SK-N-SH treated with all-trans-retinoic acid at 6 μM for 48 hours (cell line): ENCODE measurements around the gene MEIKIN.

Experiments used
- ATAC-seq: fragments of 200-7000 bp; cut with Tn5 transposase; 3 replicates; pipeline ENCODE4 v1.9.1; 2020; ENCODE audit warnings: mild to moderate bottlenecking, moderate library complexity
- ARNTL ChIP-seq: fragments of 450-650 bp; formaldehyde crosslinking; IDR thresholded peaks from 2 replicates; pipeline ENCODE4 v1.5.0; 2020; ENCODE audit warnings: low read depth, mild to moderate bottlenecking, moderate library complexity, borderline replicate concordance
- BACH2 ChIP-seq: fragments of 250-450 bp; sonication (Bioruptor Pico); IDR thresholded peaks from 2 replicates; pipeline ENCODE4 v1.9.0; 2021; ENCODE audit warnings: mild to moderate bottlenecking, borderline replicate concordance
- CREB5 ChIP-seq: fragments of 250-450 bp; sonication (Bioruptor Pico); IDR thresholded peaks from 2 replicates; pipeline ENCODE4 v1.5.1; 2020; ENCODE audit warnings: low read depth, mild to moderate bottlenecking, moderate library complexity
- CSDC2 ChIP-seq: fragments of 250-450 bp; sonication (Bioruptor Pico); IDR thresholded peaks from 2 replicates; pipeline ENCODE4 v1.5.0; 2020; ENCODE audit warnings: mild to moderate bottlenecking, moderate library complexity
- CSRNP3 ChIP-seq: fragments of 250-450 bp; sonication (Bioruptor Pico); IDR thresholded peaks from 2 replicates; pipeline ENCODE4 v1.5.1; 2021; ENCODE audit warnings: mild to moderate bottlenecking, moderate library complexity
- ESRRG ChIP-seq: fragments of 250-450 bp; sonication (Bioruptor Pico); IDR thresholded peaks from 2 replicates; pipeline ENCODE4 v1.6.1; 2021; ENCODE audit warnings: mild to moderate bottlenecking
- GLIS3 ChIP-seq: fragments of 250-450 bp; sonication (Bioruptor Pico); IDR thresholded peaks from 2 replicates; pipeline ENCODE4 v1.5.0; 2020; ENCODE audit warnings: mild to moderate bottlenecking, moderate library complexity
- ISL1 ChIP-seq: fragments of 250-450 bp; sonication (Bioruptor Pico); IDR thresholded peaks from 2 replicates; pipeline ENCODE4 v2.1.2; 2022; ENCODE audit warnings: mild to moderate bottlenecking, moderate library complexity
- PATZ1 ChIP-seq: fragments of 250-450 bp; sonication (Bioruptor Pico); IDR thresholded peaks from 2 replicates; pipeline ENCODE4 v1.8.0; 2020; ENCODE audit warnings: mild to moderate bottlenecking, moderate library complexity, borderline replicate concordance
- POU6F1 ChIP-seq: fragments of 250-450 bp; sonication (Bioruptor Pico); IDR thresholded peaks from 2 replicates; pipeline ENCODE4 v1.8.0; 2021; ENCODE audit warnings: low read depth, mild to moderate bottlenecking, moderate library complexity, borderline replicate concordance
- RARB ChIP-seq: fragments of 250-450 bp; sonication (Bioruptor Pico); IDR thresholded peaks from 2 replicates; pipeline ENCODE4 v1.8.0; 2021; ENCODE audit warnings: mild to moderate bottlenecking, moderate library complexity
- SNAI2 ChIP-seq: fragments of 250-450 bp; sonication (Bioruptor Pico); IDR thresholded peaks from 2 replicates; pipeline ENCODE4 v1.5.0; 2020; ENCODE audit warnings: mild to moderate bottlenecking, moderate library complexity
- TOX ChIP-seq: fragments of 250-450 bp; sonication (Bioruptor Pico); IDR thresholded peaks from 2 replicates; pipeline ENCODE4 v1.8.0; 2021; ENCODE audit warnings: mild to moderate bottlenecking, moderate library complexity, borderline replicate concordance
- TSHZ2 ChIP-seq: fragments of 250-450 bp; sonication (Bioruptor Pico); IDR thresholded peaks from 2 replicates; pipeline ENCODE4 v1.5.0; 2020; ENCODE audit warnings: mild to moderate bottlenecking, moderate library complexity
- ZC3H10 ChIP-seq: fragments of 250-450 bp; sonication (Bioruptor Pico); IDR thresholded peaks from 2 replicates; pipeline ENCODE4 v1.5.1; 2021; ENCODE audit warnings: mild to moderate bottlenecking, moderate library complexity
- ZFP30 ChIP-seq: fragments of 450-650 bp; formaldehyde crosslinking; IDR thresholded peaks from 2 replicates; pipeline ENCODE4 v1.5.0; 2022; ENCODE audit warnings: mild to moderate bottlenecking, moderate library complexity
- ZNF565 ChIP-seq: fragments of 450-650 bp; formaldehyde crosslinking; conservative IDR thresholded peaks from 2 replicates; pipeline ENCODE4 v1.5.0; 2020; ENCODE audit warnings: low read depth, mild to moderate bottlenecking, moderate library complexity
- ZNF70 ChIP-seq: fragments of 450-650 bp; formaldehyde crosslinking; IDR thresholded peaks from 2 replicates; pipeline ENCODE4 v1.5.0; 2020; ENCODE audit warnings: mild to moderate bottlenecking, moderate library complexity
- ZNF8 ChIP-seq: fragments of 450-650 bp; formaldehyde crosslinking; IDR thresholded peaks from 2 replicates; pipeline ENCODE4 v1.5.0; 2020; ENCODE audit warnings: mild to moderate bottlenecking, moderate library complexity

The MEIKIN gene

GRCh38 chr5:131857388-131857787, 88.1 kb downstream of the MEIKIN start:
- ATAC-seq: no peak
- no peak for TF ChIP-seq ZC3H10 (CRISPR knock-in tag)
- TF ChIP-seq ZFP30: no peak
- TF ChIP-seq BACH2 (CRISPR knock-in tag): no peak
- TF ChIP-seq ZNF8 (CRISPR knock-in tag): no peak
- no peak for TF ChIP-seq POU6F1 (CRISPR knock-in tag)
- no peak for TF ChIP-seq SNAI2 (CRISPR knock-in tag)
- TF ChIP-seq ARNTL (CRISPR knock-in tag): no peak
- TF ChIP-seq ISL1 (CRISPR knock-in tag): no peak
- TF ChIP-seq GLIS3 (CRISPR knock-in tag): no peak
- no peak for TF ChIP-seq PATZ1
- TF ChIP-seq TOX: no peak
- TF ChIP-seq TSHZ2 (CRISPR knock-in tag): no peak
- no peak for TF ChIP-seq ZNF70
- no peak for TF ChIP-seq CSRNP3 (CRISPR knock-in tag)
- TF ChIP-seq CREB5 (CRISPR knock-in tag): no peak
- no peak for TF ChIP-seq ESRRG (CRISPR knock-in tag)
- TF ChIP-seq RARB (CRISPR knock-in tag): no peak
- no peak for TF ChIP-seq CSDC2 (CRISPR knock-in tag)
- TF ChIP-seq ZNF565: no peak

- no peak for ATAC-seq
- no peak for TF ChIP-seq TOX
- no peak for TF ChIP-seq BACH2 (CRISPR knock-in tag)
- no peak for TF ChIP-seq CSRNP3 (CRISPR knock-in tag)
- TF ChIP-seq TSHZ2 (CRISPR knock-in tag): no peak
- no peak for TF ChIP-seq ZFP30
- no peak for TF ChIP-seq CREB5 (CRISPR knock-in tag)
- no peak for TF ChIP-seq ZC3H10 (CRISPR knock-in tag)
- no peak for TF ChIP-seq ZNF8 (CRISPR knock-in tag)
- no peak for TF ChIP-seq ZNF565
- TF ChIP-seq POU6F1 (CRISPR knock-in tag): no peak
- no peak for TF ChIP-seq GLIS3 (CRISPR knock-in tag)
- TF ChIP-seq ISL1 (CRISPR knock-in tag): no peak
Measured at GRCh38 chr5:131855452-131855851, 90.0 kb downstream of the MEIKIN start.
